ENCODE results near the gene DTNBP1. TPM values are rescaled to one million over a fixed set of nuclear protein-coding genes. Genes with fewer than 3 reads are reported as not detected.

The DTNBP1 gene
- total and polyA plus RNA-seq, 5 experiments from 2014 or later = 23.1 to 41.5 (median 32.5) TPM

GRCh38 chr6:15528870-15529269 is 134.0 kb downstream of the DTNBP1 start:
- Mint-ChIP-seq H3K4me1 (peaks cover 1 to 43% (median 24%) of the 10 kb centered on the region in 4 donors), H3K36me3 (peaks cover 27 to 82% (median 60%) of the 10 kb centered on the region in 3 donors), H3K27me3 (no peaks in the 10 kb centered on the region), H3K27ac (no peak overlapping the region), H3K9me3 (peaks cover 0 to 8% (median 0%) of the 10 kb centered on the region in 9 donors), H3K4me3 (no peak overlapping the region)
- POLR2A ChIA-PET = no interaction called here
- ATAC-seq (no peak), DNase-seq (no peak)

- POLR2A ChIA-PET = no interaction called here
- H3K27ac Mint-ChIP-seq = peak overlapping the region in 4 of 10 donors; percentile 6 to 70 (median 24)
- peaks cover 1 to 43% (median 25%) of the 10 kb centered on the region in 4 donors for H3K4me1 Mint-ChIP-seq
Observed at GRCh38 chr6:15527838-15528617, 134.8 kb downstream of the DTNBP1 start.

DNA sequence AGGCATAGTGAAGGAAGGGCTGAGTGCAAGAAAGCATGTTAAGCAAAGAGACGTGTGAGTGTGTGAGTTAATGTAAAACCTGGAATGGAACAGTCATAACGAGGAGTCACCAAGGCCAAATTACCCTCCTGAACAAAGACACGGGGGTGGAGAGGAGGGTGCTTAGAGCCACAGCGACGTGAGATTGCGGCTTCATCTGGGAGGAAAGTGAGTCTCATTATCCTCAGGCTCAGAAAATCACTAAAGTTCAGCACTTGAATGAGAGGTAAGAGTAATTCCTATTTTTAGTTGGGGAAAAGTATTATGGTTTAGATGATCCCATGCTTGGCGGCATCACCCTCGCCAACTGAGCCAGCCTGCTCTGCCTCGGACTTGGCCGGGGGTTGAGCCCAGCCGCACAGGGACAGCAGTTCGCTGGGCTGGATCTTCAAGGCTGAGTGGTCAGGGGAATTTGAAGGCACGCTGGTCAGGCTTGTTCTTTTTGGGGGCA is 136.6 kb downstream of the DTNBP1 start:
- Mint-ChIP-seq H3K9me3 (peaks cover 0 to 8% (median 0%) of the 10 kb centered on the region in 9 donors), H3K27ac (peak overlapping the region in 5 of 10 donors; percentile 17 to 57 (median 50)), H3K4me3 (peak overlapping the region in 1 of 10 donors; percentile 24), H3K36me3 (peaks cover 27 to 88% (median 65%) of the 10 kb centered on the region in 3 donors), H3K27me3 (no peaks in the 10 kb centered on the region), H3K4me1 (peaks cover 16 to 41% (median 25%) of the 10 kb centered on the region in 4 donors)
- DNase-seq (no peak), ATAC-seq (no peak)
- POLR2A ChIA-PET = no interaction called here

More at GRCh38 chr6:15527838-15528617, 134.8 kb downstream of the DTNBP1 start:
- H3K36me3 Mint-ChIP-seq = peaks cover 27 to 82% (median 62%) of the 10 kb centered on the region in 3 donors
- H3K27me3 Mint-ChIP-seq = no peaks in the 10 kb centered on the region
- DNase-seq = no peak
- ATAC-seq = no peak
- H3K9me3 Mint-ChIP-seq = peaks cover 0 to 8% (median 0%) of the 10 kb centered on the region in 9 donors
- H3K4me3 Mint-ChIP-seq = peak overlapping the region in 1 of 10 donors; percentile 8

- H3K27ac Mint-ChIP-seq = peak overlapping the region in 8 of 10 donors; percentile 11 to 76 (median 52)
- H3K4me1 Mint-ChIP-seq = peaks cover 16 to 28% (median 16%) of the 10 kb centered on the region in 4 donors
- POLR2A ChIA-PET = no interaction called here
- peaks cover 27 to 88% (median 61%) of the 10 kb centered on the region in 3 donors for H3K36me3 Mint-ChIP-seq
- no peak for DNase-seq
- H3K4me3 Mint-ChIP-seq = no peak overlapping the region
- H3K27me3 Mint-ChIP-seq = no peaks in the 10 kb centered on the region
- ATAC-seq = no peak
- H3K9me3 Mint-ChIP-seq = peaks cover 0 to 8% (median 0%) of the 10 kb centered on the region in 9 donors
Observed at GRCh38 chr6:15524861-15525401, 137.9 kb downstream of the DTNBP1 start.

- Mint-ChIP-seq H3K27me3 (no peaks in the 10 kb centered on the region), H3K4me3 (no peak overlapping the region), H3K27ac (peak overlapping the region in 8 of 10 donors; percentile 12 to 79 (median 56)), H3K4me1 (peaks cover 15 to 25% (median 16%) of the 10 kb centered on the region in 4 donors), H3K36me3 (peaks cover 33 to 91% (median 58%) of the 10 kb centered on the region in 3 donors), H3K9me3 (peaks cover 0 to 8% (median 0%) of the 10 kb centered on the region in 9 donors)
- no peak for DNase-seq
- no peak for ATAC-seq
- POLR2A ChIA-PET = interaction anchor here (0.6 kb wide), 1 partner anchor 22 kb away, joined by 5 read pairs; no protein-coding TSS in a partner anchor
Observed at GRCh38 chr6:15523679-15524630, 138.9 kb downstream of the DTNBP1 start.

- POLR2A ChIA-PET = interaction anchor here (0.6 kb wide), 1 partner anchor 23 kb away, joined by 5 read pairs; no protein-coding TSS in a partner anchor
- no peak for ATAC-seq
- peak overlapping the region in 6 of 10 donors; percentile 11 to 77 (median 44) for H3K27ac Mint-ChIP-seq
- peaks cover 0 to 7% (median 0%) of the 10 kb centered on the region in 9 donors for H3K9me3 Mint-ChIP-seq
- peaks cover 15 to 25% (median 16%) of the 10 kb centered on the region in 4 donors for H3K4me1 Mint-ChIP-seq
- H3K4me3 Mint-ChIP-seq = no peak overlapping the region
- no peaks in the 10 kb centered on the region for H3K27me3 Mint-ChIP-seq
- no peak for DNase-seq
- peaks cover 28 to 93% (median 57%) of the 10 kb centered on the region in 3 donors for H3K36me3 Mint-ChIP-seq
Observed at GRCh38 chr6:15522856-15523529, 139.8 kb downstream of the DTNBP1 start.

DNA sequence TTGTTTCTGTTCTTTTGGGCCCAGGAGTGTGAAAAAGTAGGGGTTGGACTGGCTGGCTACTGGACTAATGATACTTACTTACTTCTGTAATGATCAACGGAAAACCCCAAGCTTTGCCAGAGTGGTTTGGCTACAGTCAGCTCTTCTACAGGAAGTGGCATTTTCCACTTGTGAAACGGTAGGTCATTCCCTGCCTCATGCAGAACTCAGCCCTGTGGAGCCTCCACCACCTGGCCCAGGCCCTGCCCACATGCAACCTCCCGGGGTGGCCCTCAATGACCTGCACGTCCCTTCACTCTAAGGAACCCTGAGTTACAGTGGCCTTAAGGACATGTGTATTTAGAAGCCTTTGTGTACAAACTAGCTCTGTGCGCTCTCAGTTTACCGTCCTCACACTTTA is 140.4 kb downstream of the DTNBP1 start:
- DNase-seq (no peak), ATAC-seq (no peak)
- H3K27ac Mint-ChIP-seq = peak overlapping the region in 9 of 10 donors; percentile 11 to 65 (median 48)
- no peak overlapping the region for H3K4me3 Mint-ChIP-seq
- H3K9me3 Mint-ChIP-seq = peaks cover 0 to 2% (median 0%) of the 10 kb centered on the region in 9 donors
- peaks cover 22 to 93% (median 53%) of the 10 kb centered on the region in 3 donors for H3K36me3 Mint-ChIP-seq
- H3K27me3 Mint-ChIP-seq = no peaks in the 10 kb centered on the region
- POLR2A ChIA-PET = no interaction called here
- peaks cover 15 to 20% (median 16%) of the 10 kb centered on the region in 4 donors for H3K4me1 Mint-ChIP-seq

DNA sequence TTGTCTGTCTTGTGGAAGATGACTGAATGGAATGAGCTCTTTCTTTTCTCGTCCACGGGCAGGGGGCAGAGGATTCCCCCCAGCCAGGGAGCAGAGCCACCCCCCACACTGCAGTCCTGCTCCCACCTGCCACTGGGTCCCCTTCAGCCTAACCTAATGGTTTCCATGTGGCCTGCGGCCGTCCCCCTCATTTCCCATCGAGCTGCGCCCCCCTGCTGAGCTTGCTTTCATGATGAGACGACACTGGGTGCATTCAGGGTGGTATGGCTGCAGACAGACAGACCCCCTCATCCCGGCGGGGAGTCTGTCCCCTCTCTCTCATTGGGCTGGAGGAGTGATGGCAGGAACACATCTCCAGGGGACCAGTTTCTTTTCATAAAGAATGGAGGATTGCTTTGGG is 140.8 kb downstream of the DTNBP1 start:
- no peak overlapping the region for H3K4me3 Mint-ChIP-seq

GRCh38 chr6:15521582-15521981 is 141.2 kb downstream of the DTNBP1 start:
- no peak for DNase-seq
- peak overlapping the region in 4 of 10 donors; percentile 17 to 59 (median 27) for H3K27ac Mint-ChIP-seq
- no peak for ATAC-seq
- no peak overlapping the region for H3K4me3 Mint-ChIP-seq
- H3K4me1 Mint-ChIP-seq = peaks cover 11 to 16% (median 14%) of the 10 kb centered on the region in 4 donors
- H3K27me3 Mint-ChIP-seq = no peaks in the 10 kb centered on the region
- POLR2A ChIA-PET = no interaction called here
- peaks cover 20 to 96% (median 50%) of the 10 kb centered on the region in 3 donors for H3K36me3 Mint-ChIP-seq
- peaks cover 0 to 2% (median 0%) of the 10 kb centered on the region in 9 donors for H3K9me3 Mint-ChIP-seq

More for the DNA sequence above, 140.8 kb downstream of the DTNBP1 start:
- H3K27me3 Mint-ChIP-seq = no peaks in the 10 kb centered on the region
- peaks cover 14 to 17% (median 15%) of the 10 kb centered on the region in 4 donors for H3K4me1 Mint-ChIP-seq
- peaks cover 0 to 2% (median 0%) of the 10 kb centered on the region in 9 donors for H3K9me3 Mint-ChIP-seq
- H3K36me3 Mint-ChIP-seq = peaks cover 20 to 94% (median 53%) of the 10 kb centered on the region in 3 donors
- peak overlapping the region in 7 of 10 donors; percentile 17 to 65 (median 31) for H3K27ac Mint-ChIP-seq
- POLR2A ChIA-PET = no interaction called here
- ATAC-seq (no peak), DNase-seq (no peak)

DNA sequence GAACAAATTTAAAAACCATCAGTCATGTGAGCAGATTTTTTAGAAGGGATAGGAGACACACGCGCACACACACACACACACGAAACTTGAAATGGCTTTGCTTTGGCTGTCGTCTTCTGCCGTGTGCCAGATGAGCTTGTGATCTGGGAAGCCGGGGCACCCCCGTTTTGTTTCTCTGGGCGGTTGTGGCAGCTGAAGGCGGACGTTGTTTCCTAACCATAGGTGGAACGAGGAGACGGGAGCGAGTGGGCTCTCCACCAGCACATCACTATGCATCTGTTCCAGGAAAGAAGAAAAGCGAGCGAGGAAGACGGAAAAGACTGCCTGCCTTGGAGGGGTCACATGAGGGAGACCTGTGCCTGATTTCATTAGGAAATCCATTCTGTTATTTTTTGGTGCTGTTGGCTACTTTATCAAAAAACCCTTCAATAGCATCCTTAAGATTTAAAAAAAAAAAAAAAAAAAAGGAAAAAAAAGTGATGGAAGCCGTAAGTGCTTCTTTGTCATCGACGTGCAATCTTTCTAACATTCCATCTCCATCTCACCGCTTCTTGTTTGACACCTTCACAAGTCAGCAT is 142.1 kb downstream of the DTNBP1 start:
- no peak for DNase-seq
- peaks cover 4 to 16% (median 7%) of the 10 kb centered on the region in 4 donors for H3K4me1 Mint-ChIP-seq
- ATAC-seq = no peak
- no peaks in the 10 kb centered on the region for H3K27me3 Mint-ChIP-seq
- peak overlapping the region in 4 of 10 donors; percentile 2 to 93 (median 26) for H3K27ac Mint-ChIP-seq
- H3K4me3 Mint-ChIP-seq = no peak overlapping the region
- POLR2A ChIA-PET = no interaction called here
- no peaks in the 10 kb centered on the region for H3K9me3 Mint-ChIP-seq
- peaks cover 14 to 96% (median 44%) of the 10 kb centered on the region in 3 donors for H3K36me3 Mint-ChIP-seq

GRCh38 chr6:15519681-15520080 is 143.1 kb downstream of the DTNBP1 start:
- Mint-ChIP-seq H3K4me1 (peaks cover 3 to 16% (median 7%) of the 10 kb centered on the region in 4 donors), H3K27ac (peak overlapping the region in 6 of 10 donors; percentile 0 to 77 (median 14)), H3K27me3 (no peaks in the 10 kb centered on the region), H3K36me3 (peaks cover 10 to 95% (median 35%) of the 10 kb centered on the region in 3 donors), H3K9me3 (no peaks in the 10 kb centered on the region), H3K4me3 (no peak overlapping the region)
- ATAC-seq (no peak), DNase-seq (no peak)
- POLR2A ChIA-PET = no interaction called here
